Measurements from ENCODE around the gene SCN10A.

SCN10A gene

DNA sequence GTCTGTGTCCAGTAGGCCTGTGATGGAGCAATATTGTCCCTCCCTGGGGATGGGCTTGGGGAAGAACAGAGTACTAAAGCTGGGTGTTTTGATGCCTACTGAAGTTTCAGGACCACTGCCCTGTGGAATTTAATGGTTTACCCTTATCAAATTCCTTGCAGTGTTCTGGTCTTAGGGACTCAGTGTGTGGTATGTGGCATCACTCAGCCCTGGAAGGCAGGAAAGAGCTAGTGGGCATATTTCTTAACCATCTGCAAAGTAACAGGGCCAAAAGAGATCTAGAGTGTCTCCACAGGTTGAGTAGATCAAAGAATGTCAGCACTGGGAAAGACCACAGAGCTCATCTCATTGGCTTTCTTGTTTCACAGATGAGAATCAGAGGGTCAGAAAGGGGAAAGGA is 11.8 kb upstream of the SCN10A start:
- no peak for DNase-seq
- TF ChIP-seq, protein P1, sequence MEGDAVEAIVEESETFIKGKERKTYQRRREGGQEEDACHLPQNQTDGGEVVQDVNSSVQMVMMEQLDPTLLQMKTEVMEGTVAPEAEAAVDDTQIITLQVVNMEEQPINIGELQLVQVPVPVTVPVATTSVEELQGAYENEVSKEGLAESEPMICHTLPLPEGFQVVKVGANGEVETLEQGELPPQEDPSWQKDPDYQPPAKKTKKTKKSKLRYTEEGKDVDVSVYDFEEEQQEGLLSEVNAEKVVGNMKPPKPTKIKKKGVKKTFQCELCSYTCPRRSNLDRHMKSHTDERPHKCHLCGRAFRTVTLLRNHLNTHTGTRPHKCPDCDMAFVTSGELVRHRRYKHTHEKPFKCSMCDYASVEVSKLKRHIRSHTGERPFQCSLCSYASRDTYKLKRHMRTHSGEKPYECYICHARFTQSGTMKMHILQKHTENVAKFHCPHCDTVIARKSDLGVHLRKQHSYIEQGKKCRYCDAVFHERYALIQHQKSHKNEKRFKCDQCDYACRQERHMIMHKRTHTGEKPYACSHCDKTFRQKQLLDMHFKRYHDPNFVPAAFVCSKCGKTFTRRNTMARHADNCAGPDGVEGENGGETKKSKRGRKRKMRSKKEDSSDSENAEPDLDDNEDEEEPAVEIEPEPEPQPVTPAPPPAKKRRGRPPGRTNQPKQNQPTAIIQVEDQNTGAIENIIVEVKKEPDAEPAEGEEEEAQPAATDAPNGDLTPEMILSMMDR (IDR thresholded peaks at IDR 0.05): no peak
- Mint-ChIP-seq H3K9me3 (no peaks in the 10 kb centered on the region), H3K4me1 (peaks cover 12% of the 10 kb centered on the region), H3K27ac (no peak overlapping the region), H3K27me3 (ENCODE audit: low read depth, poor library complexity) (peaks cover 15% of the 10 kb centered on the region), H3K4me3 (no peak overlapping the region), H3K36me3 (ENCODE audit: low read depth) (no peaks in the 10 kb centered on the region)

DNA sequence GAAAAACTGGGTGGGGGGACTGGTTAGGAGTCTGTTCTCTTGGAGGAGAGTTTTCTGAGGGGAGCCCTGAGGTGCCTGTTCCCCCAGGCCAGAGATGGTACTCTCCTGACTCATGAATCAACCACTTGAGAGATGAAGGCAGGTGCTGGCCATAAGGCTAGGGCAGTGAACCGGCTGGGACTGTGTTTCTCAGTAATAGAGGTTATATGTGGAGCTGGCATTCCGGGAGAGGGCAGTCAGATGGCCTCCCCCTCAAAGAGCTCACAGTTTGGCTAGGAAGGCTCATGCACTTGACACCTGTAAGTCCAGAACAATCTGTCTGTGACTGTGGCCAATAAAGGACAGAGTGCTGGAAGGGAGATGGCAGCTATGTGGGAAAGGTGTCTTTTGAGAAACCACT is 10.0 kb upstream of the SCN10A start:
- Mint-ChIP-seq H3K27ac (no peak overlapping the region), H3K4me1 (peaks cover 12% of the 10 kb centered on the region), H3K27me3 (ENCODE audit: low read depth, poor library complexity) (peaks cover 18% of the 10 kb centered on the region), H3K4me3 (no peak overlapping the region), H3K36me3 (ENCODE audit: low read depth) (no peaks in the 10 kb centered on the region), H3K9me3 (no peaks in the 10 kb centered on the region)
- DNase-seq: no peak
- TF ChIP-seq, protein P1 (IDR thresholded peaks at IDR 0.05): no peak

DNA sequence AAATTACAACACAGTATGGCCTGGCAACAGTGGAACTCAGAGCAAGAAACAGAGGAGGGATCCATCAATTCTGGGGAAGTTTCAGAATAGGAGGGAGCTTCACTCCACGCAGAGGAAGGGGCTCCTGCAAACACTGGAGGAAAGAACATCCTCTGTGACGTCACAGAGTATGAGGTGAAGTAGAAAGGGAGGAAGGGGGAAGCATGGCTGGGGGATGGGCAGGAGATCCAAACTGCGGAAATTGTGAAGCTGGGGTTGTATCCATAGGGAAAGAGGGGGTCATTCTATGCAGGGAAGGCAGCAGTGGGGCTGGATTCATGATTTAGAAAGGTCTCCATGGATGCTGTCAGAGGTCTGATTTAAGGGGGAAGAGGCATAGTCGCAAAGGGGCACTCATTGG is 8.3 kb upstream of the SCN10A start:
- TF ChIP-seq, protein P1 (IDR thresholded peaks at IDR 0.05): no peak
- Mint-ChIP-seq H3K36me3 (ENCODE audit: low read depth) (no peaks in the 10 kb centered on the region), H3K4me3 (no peak overlapping the region), H3K27ac (no peak overlapping the region), H3K9me3 (no peaks in the 10 kb centered on the region), H3K27me3 (ENCODE audit: low read depth, poor library complexity) (peaks cover 21% of the 10 kb centered on the region), H3K4me1 (peaks cover 9% of the 10 kb centered on the region)
- DNase-seq: no peak

DNA sequence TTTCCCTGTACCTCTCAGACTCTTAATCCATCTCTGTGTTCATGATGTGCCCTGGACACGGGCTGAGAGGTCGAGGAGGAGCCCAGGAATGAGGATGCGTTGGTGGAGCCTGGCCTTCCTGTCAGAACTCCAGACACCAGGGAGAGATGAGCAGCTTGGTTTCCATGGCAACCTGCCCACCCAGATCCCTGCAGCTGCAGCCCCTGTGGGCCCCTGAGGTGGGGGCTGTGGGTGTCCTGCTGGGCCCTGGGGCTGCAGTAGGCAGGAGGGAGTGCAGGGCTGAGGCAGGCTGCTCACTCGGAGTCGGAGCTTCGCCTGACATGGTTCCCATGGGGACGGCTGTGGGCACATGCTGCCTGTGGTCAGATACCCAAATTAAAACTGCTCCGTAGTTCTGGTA is 7.7 kb upstream of the SCN10A start:
- Mint-ChIP-seq H3K36me3 (ENCODE audit: low read depth) (no peaks in the 10 kb centered on the region), H3K9me3 (no peaks in the 10 kb centered on the region), H3K4me3 (no peak overlapping the region), H3K4me1 (peaks cover 6% of the 10 kb centered on the region), H3K27me3 (ENCODE audit: low read depth, poor library complexity) (peaks cover 22% of the 10 kb centered on the region), H3K27ac (no peak overlapping the region)
- DNase-seq: no peak
- TF ChIP-seq, protein P1 (IDR thresholded peaks at IDR 0.05): no peak

DNA sequence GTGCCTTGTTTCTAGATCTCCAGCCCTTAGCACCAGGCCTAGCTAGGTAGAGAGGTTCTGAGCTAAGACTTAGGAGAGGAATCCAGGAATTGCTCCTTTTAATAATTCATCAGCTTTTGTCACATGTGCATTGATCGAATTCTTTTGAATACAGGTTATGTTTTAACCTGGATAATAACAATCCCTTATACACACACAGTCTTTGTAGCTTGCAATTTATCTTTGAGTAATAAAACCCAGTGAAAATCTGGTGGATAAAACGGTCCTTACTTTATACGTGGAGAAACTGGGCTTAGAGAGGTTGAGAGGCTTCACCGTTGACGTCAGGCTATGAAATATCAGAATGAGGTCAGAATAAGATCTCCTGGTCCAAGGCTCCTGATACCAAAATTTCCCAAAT is 7.2 kb upstream of the SCN10A start:
- Mint-ChIP-seq H3K4me1 (peaks cover 6% of the 10 kb centered on the region), H3K36me3 (ENCODE audit: low read depth) (no peaks in the 10 kb centered on the region), H3K27me3 (ENCODE audit: low read depth, poor library complexity) (peaks cover 25% of the 10 kb centered on the region), H3K4me3 (no peak overlapping the region), H3K27ac (no peak overlapping the region), H3K9me3 (no peaks in the 10 kb centered on the region)
- no peak for DNase-seq
- TF ChIP-seq, protein P1 (IDR thresholded peaks at IDR 0.05): no peak

DNA sequence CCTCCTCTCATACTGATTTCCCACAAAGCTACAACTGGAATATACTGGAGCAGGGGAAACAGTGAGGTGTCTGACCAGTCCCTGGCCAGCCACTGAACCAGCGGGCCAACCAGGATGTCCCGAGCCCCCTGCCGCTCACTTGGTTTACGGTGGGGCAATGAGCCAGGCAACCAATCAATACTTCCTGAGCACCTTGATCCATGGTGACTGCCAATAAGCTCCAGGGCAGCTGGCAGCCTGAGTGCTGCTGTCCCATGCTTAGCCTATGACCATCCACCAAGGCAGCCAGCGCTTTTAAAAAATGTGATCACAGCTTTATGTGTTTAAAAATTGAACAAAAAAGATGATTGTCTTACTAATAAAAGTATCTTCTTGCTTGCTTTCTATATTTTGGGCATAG is 4.2 kb downstream of the SCN10A start:
- Mint-ChIP-seq H3K36me3 (ENCODE audit: low read depth) (no peaks in the 10 kb centered on the region), H3K9me3 (no peaks in the 10 kb centered on the region), H3K27ac (no peak overlapping the region), H3K27me3 (ENCODE audit: low read depth, poor library complexity) (peaks cover 47% of the 10 kb centered on the region), H3K4me1 (no peaks in the 10 kb centered on the region), H3K4me3 (no peak overlapping the region)
- no peak for DNase-seq
- TF ChIP-seq, protein P1 (IDR thresholded peaks at IDR 0.05): no peak

All from nephron progenitor cell (in vitro differentiated cells).